22Rv1 (cell line): ENCODE results near the gene LRRC18.

ENCODE experiments used
- CTCF ChIP-seq: fragments of 450-650 bp; IDR thresholded peaks from 2 replicates; pipeline ENCODE4 v1.5.1; 2017; ENCODE audit warnings: mild to moderate bottlenecking
- ZFX ChIP-seq: fragments of 450-650 bp; IDR thresholded peaks from 2 replicates; pipeline ENCODE4 v1.6.1; 2017; ENCODE audit warnings: antibody characterized with exemption, borderline replicate concordance

- no peak for TF ChIP-seq ZFX
- peak; percentile 66 for TF ChIP-seq CTCF
Measured at GRCh38 chr10:48885376-48885775, 54.3 kb downstream of the LRRC18 start.
